ENCODE data around the gene HABP2.

- TF ChIP-seq CTCF (IDR thresholded peaks at IDR 0.05) (no peak), POLR2A (IDR thresholded peaks at IDR 0.05) (no peak)
These were observed 20.5 kb downstream of the HABP2 start for GRCh38 chr10:113573368-113573767.

Data from heart left ventricle (tissue), 13 donors.